ENCODE results near the gene ABCA7. TPM values are rescaled to one million over a fixed set of nuclear protein-coding genes. Genes with fewer than 3 reads are reported as not detected.

The ABCA7 gene
- total RNA-seq = 9.2 and 10.2 TPM in 2 replicates

GRCh38 chr19:1039646-1040475 is at the start of gene ABCA7:
TSS of gene ABCA7 (plus strand) at chr19:1040107. CDS start at chr19:1041362, 1,255 bp downstream.

GRCh38 chr19:1000095-1000494 is 39.8 kb upstream of the ABCA7 start, which contains the start of gene GRIN3B:
TSS of gene GRIN3B (plus strand) at chr19:1000419. CDS start at chr19:1000438, 19 bp downstream.

DNA sequence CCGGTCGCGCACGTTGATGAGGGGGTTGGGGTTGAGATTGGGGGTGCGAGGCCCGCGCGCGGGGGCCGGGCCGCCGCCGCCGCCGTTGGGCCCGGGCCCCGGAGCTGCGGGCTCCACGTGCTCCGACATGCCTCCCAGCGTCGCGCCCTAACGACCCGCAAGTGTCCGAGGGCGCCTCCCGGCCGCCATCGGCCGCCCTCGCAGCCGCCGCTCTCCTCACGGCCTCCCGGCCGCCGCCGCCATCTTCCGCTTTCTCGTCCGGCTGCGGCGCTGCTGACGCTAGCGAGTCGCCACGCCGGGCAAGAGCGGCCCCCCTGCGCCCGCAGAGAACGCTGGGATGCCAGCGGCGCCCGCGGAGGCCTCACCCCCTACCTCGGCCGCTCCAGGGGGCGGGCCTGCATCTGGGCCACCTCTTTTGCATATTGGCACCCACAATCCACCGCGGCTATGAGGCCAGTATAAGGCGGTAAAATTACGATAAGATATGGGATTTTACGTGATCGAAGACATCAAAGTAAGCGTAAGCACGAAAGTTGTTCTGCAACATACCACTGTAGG is 19.0 kb upstream of the ABCA7 start, which contains the start of gene TMEM259:
TSS of gene TMEM259 (minus strand) at position 256 of the 558 bp plus-strand sequence. CDS start at position 129, 127 bp downstream.

GRCh38 chr19:1025960-1026782 is 13.7 kb upstream of the ABCA7 start, which contains the start of gene CNN2:
TSS of gene CNN2 (plus strand) at chr19:1026608. CDS start at chr19:1026662, 54 bp downstream.

DNA sequence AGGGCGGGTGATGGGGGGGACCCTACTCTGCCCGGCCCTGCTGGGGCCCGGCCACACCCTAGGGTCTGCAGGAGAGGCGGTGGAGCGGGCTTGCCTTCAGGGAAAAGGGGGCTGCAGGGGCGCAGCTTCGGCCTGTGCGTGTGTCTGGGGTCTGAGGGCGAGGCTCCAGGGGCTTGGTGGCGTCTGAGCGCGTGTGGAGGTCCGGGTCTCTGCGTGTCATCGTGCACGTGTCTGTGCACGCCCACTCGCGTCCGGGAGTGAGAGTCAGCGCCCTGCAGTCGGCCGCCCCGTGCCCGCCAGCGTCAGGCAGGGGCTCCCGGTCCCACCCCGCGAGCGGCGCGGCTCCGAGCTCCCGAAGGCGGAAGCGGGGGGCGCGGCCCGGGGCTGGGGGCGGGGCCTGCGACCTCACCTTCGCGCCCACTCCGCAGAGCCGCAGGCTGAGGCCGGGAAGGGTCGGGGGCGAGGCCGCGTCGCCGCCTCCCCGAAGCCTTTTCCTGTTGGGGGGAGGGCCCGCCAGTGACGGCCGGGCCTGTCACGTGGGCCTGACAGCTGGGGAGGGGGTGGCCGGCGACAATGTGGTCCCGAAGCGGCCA is 26.9 kb downstream of the ABCA7 start, which contains the start of gene ARHGAP45:
TSS of gene ARHGAP45 (plus strand) at position 420 of the 593 bp plus-strand sequence. CDS start 239 bp downstream, outside the sequence.

DNA sequence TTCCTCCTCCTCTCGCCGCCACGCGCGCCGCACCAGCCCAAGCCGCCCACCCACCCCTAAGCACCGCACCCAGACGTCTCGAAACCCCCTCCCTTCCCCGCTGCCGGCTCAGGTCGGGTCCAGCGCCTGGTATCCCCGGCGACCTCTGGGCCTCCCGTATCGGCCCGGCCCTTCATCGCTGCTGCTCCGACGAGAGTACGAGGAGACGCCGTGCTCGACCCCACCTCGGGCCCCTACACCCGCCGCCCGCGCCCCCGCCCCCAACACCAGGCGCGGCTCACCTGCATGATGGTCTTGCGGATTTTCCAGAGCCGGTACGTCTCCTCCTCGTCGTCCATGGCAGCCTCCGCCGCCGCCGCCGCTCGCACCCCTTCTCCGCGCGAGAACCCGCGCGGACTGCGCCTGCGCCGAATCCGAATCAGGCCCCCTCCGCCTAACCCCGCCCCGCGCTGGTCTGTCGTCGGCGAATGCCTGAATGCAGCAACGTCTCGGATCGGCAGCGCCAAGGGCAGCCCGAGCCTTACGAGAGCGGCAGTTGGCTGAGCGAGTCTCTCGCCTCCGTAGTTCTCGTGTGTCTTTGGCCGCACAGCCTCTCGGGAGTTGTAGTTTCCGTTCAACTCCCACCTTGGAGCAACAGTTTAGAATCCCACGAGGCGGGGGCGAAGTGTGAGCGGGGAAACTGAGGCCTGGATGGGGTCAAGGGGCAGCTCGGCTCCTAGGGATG is 55.2 kb downstream of the ABCA7 start, which contains the start of gene POLR2E:
TSS of gene POLR2E (minus strand) at position 398 of the 724 bp plus-strand sequence. CDS start at position 338, 60 bp downstream.

DNA sequence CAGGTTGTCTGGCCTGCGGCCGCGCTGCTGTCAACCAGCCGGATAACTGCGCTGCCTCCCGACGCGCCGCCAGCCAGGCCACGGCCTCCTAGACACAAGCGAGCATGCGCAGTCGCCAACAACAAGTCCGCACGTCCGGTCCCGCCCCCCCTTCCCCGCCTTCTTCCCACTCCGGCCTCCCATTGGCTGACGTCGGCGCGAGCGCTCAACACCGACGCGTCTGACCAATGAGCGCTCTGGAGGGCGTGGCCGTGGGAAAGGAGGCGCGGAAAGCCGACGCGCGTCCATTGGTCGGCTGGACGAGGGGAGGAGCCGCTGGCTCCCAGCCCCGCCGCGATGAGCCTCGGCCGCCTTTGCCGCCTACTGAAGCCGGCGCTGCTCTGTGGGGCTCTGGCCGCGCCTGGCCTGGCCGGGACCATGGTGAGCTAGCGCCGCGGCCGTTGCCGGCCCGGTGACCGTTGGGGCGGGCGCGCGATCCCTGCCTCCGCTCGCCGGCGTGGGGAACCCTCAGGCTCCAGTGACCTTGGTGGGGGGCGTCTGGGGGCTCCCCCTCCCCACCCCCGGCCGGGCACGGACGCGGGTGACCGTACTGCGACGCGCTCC is 63.9 kb downstream of the ABCA7 start, which contains the start of gene GPX4:
TSS of gene GPX4 (plus strand) at position 287 of the 603 bp plus-strand sequence. CDS start at position 337, 50 bp downstream.

Other genes with a start within 250 kb of the ABCA7 start
- gene PTBP1, start 242.7 kb upstream of the ABCA7 start, total RNA-seq = 69.5 and 117 TPM in 2 replicates
- gene PLPPR3, start 218.2 kb upstream of the ABCA7 start, total RNA-seq = 0.59 and 0.78 TPM in 2 replicates
- not detected in 2 replicates for gene AZU1, start 212.3 kb upstream of the ABCA7 start, total RNA-seq
- not detected in 2 replicates for gene PRTN3, start 199.1 kb upstream of the ABCA7 start, total RNA-seq
- gene ELANE, start 187.8 kb upstream of the ABCA7 start, total RNA-seq = not detected in 2 replicates
- 1.7 and 3.6 TPM in 2 replicates for gene CFD, start 180.4 kb upstream of the ABCA7 start, total RNA-seq
- 28.8 and 44.4 TPM in 2 replicates for gene MED16, start 146.9 kb upstream of the ABCA7 start, total RNA-seq
- not detected in 2 replicates for gene RNU6-9, start 146.6 kb upstream of the ABCA7 start, total RNA-seq
- gene R3HDM4, start 126.9 kb upstream of the ABCA7 start, total RNA-seq = 21.1 and 32.8 TPM in 2 replicates
- gene KISS1R, start 122.8 kb upstream of the ABCA7 start, total RNA-seq = not detected in 2 replicates
- 28.2 and 30.3 TPM in 2 replicates for gene ARID3A, start 114.1 kb upstream of the ABCA7 start, total RNA-seq
- gene WDR18, start 55.8 kb upstream of the ABCA7 start, total RNA-seq = 36.4 and 47.5 TPM in 2 replicates
- gene GRIN3B, start 39.7 kb upstream of the ABCA7 start, total RNA-seq = 0.59 and 0.65 TPM in 2 replicates
- 67.4 and 96.1 TPM in 2 replicates for gene TMEM259, start 19.0 kb upstream of the ABCA7 start, total RNA-seq
- not detected in 2 replicates for gene RNU6-2, start 18.6 kb upstream of the ABCA7 start, total RNA-seq
- gene CNN2, start 13.5 kb upstream of the ABCA7 start, total RNA-seq = 284 and 606 TPM in 2 replicates
- 0.89 and 0.97 TPM in 2 replicates for gene ARHGAP45, start 27.1 kb downstream of the ABCA7 start, total RNA-seq
- 63.5 and 107 TPM in 2 replicates for gene POLR2E, start 55.3 kb downstream of the ABCA7 start, total RNA-seq
- 159 and 328 TPM in 2 replicates for gene GPX4, start 63.9 kb downstream of the ABCA7 start, total RNA-seq
- gene SBNO2, start 134.2 kb downstream of the ABCA7 start, total RNA-seq = 46.3 and 72.7 TPM in 2 replicates
- gene STK11, start 165.7 kb downstream of the ABCA7 start, total RNA-seq = 79.6 and 82.9 TPM in 2 replicates
- 4.2 and 9.7 TPM in 2 replicates for gene CBARP, start 197.9 kb downstream of the ABCA7 start, total RNA-seq
- 16.0 and 31.6 TPM in 2 replicates for gene ATP5F1D, start 201.6 kb downstream of the ABCA7 start, total RNA-seq
- 23.2 and 32.6 TPM in 2 replicates for gene MIDN, start 208.5 kb downstream of the ABCA7 start, total RNA-seq
- gene CIRBP, start 229.2 kb downstream of the ABCA7 start, total RNA-seq = 101 and 177 TPM in 2 replicates
- 23.8 and 45.4 TPM in 2 replicates for gene FAM174C, start 235.4 kb downstream of the ABCA7 start, total RNA-seq
- gene EFNA2, start 245.8 kb downstream of the ABCA7 start, total RNA-seq = not detected in 2 replicates

Data from smooth muscle cell of the umbilical artery (primary cell).